Measurements from ENCODE around the gene RPL5.

RPL5 gene

DNA sequence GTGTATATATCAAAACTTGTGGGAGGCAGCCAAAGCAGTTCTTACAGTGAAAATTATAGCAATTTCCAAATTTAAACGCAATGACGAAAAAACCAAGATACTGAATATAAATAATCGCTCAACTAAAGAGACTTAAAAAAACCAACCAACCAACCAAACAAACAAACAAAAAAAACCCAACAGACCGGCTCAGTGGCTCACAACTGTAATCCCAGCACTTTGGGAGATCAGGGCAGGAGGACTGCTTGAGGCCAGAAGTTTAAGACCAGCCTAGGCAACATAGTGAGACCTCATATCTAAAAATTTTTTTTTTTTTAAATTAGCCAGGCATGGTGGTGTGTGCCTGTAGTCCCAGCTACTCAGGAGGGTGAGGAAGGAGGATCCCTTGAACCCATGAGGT is 23.4 kb downstream of the RPL5 start:
- no peak for DNase-seq (ENCODE audit: low read depth, low spot score)

DNA sequence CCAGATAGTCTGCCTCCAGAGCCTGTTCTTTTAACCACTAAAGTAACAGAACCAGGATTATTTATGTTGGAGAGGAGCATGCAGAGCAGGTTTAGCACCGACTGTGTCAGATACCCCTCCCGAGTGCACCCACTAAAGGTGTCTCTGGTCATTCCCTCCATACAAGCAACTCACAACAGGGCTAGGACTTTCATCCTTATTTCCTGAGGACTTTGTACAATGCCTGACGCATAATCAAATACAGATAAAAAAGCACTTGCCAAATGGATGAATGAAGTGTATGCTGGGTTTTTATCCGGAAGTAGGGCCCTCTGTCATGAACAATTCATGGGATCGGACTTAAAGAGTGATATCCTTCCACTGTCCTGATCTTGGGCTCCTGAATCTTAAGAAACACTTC is 26.0 kb downstream of the RPL5 start:
- DNase-seq (ENCODE audit: low read depth, low spot score) = no peak

DNA sequence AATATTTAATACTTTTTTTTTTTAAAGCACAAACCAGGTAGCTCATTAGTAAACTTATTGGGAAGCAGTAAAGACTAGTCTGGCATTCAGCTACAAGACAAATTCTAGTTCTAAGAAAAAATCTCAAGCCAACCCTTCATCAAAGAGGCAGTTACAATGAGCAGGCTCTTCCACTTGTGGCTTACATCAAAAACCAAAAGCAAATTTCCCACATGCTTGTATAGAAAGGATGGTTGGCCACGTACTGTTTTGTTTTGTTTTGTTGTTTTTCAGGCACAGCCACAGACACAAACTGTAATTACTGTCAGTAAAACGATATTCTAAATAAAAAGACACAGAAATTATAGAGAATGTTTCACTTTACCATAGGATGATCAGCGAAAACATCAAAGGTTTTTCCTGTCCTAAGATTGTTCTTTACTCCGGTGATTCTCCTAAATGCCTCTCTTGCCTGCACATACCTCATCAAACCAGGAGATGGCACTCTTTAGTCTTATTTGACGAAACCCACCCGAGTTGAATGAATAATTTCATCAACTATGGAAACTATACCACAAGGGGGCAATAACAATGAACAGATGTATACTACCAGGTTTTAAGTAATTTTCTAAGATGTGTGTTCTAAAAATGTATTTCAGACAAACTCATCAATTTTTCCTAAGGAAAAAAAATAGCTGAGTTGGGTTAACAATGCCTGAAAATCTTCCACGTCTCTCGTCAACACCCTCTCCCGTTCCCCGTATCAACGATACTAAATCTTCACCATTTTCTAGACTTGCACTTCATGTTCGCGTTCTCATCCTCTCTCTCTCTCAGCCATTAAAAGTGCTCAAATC is 26.9 kb downstream of the RPL5 start:
- DNase-seq (ENCODE audit: low read depth, low spot score) = peak; percentile 84

DNA sequence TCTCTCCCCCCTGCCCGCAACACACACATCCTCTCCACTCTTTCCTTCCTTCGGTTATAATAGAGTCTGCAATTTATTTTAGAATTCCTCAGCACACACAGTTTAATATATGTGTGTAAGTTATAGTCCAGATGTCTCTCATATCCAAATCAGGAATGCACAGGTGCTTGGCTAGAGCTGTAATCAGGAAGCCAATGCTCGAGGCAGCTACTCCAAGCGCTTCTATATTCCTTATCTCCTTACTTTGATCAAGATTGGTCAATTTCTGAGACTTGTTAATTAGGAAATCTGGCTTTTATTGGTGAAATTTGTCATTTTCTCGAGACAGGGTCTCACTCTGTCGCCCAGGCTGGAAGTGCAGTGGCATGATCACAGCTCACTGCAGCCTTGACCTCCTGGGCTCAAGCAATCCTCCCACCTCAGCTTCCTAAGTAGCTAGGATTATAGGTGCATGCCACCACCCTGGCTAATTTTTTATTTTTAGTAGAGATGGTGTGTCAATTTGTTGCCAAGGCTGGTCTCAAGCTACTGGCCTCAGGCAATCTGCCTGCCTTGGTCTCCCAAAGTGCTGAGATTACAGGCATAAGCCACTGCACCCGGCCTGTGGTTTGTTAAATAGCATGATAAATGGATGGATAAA is 27.7 kb downstream of the RPL5 start:
- no peak for DNase-seq (ENCODE audit: low read depth, low spot score)

DNA sequence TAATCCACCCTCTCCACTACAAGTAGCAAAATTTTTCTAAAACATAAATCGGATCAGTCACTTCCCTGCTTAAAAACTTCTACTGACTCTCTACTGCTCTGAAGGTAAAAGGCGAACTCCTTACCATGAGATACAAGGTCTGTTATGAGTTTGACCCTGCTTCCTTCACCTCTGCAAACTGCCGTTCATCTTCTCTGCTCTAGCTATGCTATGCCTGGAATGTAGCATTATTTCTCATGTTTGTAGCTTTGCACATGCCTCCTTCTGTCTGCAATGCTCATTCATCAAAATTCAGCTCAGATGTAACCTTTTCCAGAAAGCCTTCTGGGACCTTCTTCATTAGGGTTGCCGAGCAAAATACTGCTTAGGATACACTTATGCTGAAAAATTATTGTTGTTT is 30.8 kb downstream of the RPL5 start:
- DNase-seq (ENCODE audit: low read depth, low spot score) = no peak

DNA sequence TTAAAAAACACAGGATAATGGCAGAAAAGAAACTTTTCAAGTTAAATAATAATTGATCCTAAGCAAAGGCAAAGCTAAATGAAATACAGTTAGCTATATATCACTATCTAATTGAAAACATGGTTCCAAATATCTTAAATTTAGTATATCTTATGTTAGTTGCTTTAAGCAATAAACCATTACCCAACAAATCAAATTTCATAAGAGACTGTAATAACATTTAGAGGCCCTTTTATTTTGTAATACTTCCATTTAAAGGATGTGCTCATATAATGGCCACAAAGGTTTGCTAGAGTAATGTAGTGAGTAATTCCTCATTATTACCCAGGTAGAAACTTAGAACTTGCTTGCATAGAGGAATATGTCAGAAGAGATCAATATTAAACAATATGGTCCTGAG is 32.3 kb downstream of the RPL5 start:
- DNase-seq (ENCODE audit: low read depth, low spot score) = no peak

DNA sequence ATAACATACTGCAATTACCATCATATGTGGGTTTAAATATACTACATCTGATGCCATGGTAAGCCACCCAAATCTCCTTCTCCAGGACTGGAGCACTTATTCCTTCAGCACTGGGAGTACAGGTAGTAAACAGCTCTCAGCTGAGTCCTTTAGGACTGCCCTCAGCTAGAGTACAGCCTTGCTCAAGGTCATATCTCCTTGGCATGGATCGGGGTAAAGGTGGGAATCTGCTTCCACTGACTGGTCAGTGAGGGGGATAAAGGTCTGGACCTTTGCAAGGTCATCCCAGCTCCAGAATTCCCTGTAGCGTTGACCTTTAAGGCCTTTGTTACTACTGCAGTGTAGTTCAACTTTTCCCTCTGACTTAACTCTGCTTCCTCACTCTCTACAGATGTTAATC is 38.8 kb downstream of the RPL5 start:
- DNase-seq (ENCODE audit: low read depth, low spot score) = no peak

DNA sequence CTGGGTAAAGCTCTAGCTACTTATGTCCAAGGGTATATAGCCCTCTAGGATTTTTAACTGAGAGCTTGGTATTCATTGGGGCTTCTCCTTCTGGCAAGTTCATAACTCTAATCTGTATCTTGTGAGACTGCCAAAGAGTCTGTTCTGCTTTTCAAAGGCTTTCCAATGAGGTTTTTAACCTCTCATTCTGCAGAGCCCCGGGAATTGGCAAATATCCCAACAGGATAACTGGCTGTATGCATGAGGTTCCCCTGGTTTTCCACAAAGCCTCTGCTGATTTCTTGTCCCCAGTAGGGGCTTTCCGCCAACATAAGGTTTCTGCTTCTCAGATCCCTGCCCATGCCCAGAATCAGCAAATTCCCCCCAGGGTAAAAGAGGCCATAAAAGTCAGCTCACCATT is 40.9 kb downstream of the RPL5 start:
- peak; percentile 47 for DNase-seq (ENCODE audit: low read depth, low spot score)

DNA sequence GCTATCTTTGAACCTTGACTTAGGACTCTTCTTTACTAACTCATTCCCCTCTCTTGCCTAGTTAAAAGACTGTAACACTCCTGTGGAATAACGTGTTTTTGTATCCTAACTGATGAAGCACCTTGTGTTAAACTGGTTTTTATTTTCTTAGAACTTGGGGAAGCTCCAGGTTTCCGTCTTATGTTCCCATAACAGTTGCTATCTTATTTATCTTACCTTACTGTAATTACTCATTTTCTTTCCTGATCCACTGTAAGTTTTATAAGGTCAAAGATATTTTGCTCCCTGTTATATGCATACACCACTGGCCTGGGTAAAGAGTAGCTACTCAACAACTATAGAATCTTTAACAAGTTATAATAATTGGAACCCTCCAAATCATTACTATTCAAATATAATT is 43.1 kb downstream of the RPL5 start:
- no peak for DNase-seq (ENCODE audit: low read depth, low spot score)

DNA sequence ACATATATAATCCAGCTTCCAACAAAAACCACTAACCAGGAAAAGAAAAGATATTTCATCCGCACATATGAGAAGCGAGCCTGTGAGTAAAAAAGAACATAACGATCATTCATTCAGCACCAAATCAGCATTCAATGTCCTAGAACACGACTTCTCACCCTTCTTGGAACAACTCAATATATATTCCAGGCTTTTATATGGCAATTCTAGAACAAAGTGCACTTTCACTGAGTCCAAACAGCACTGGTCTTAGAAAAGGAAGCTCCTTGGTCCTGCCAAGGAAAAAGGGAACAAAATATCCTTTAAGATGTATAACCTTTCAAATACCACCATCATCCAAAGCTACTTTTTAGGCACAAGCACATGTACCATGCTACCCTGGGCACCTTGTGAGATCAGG is 44.5 kb downstream of the RPL5 start:
- no peak for DNase-seq (ENCODE audit: low read depth, low spot score)

DNA sequence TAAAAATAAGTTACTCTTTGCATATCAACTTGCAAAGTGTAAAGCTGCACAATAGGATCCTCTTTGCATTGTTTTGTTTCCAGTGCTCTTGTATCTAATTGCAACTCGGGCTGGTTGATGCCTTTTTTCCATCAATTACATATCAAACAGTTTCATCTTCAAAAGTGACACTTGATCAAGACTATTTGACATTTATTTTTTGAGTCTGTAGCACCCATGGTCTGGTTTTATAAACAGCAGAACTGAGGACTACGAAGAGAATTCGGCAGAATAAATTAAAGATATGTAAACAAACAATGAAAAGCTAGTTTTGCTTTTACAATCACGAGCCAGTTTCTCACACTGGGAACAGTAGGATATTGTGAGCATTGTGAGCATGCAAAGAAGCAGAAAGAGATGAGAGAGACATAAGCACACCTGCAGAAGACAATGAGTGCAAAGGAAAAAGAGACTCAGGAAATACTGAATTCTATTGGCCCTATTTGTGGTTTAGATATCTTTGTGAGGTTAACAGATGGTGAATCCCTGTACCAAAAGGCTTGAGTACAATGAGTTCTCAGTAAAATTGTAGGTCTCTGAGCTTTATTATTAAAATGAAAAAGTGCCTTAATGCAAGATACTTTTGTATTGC is 45.4 kb downstream of the RPL5 start:
- no peak for DNase-seq (ENCODE audit: low read depth, low spot score)

DNA sequence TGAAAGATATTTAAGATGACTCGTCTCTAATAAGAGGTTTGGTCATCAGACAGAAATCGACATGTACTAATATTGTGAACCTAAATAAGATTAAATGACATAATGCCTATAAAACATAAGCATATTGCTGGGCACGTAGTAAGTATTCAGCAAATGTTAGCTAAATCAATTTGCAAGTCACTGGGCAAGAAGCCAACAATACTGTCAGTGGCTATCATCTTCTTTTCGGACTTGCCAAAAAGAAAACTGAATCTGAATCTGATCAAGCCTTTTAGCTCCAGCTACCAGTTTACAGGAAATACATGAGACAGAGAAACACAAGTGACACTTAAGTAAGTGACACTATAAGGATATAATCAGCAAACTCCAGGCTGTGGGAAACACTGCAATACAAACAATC is 46.0 kb downstream of the RPL5 start:
- no peak for DNase-seq (ENCODE audit: low read depth, low spot score)

DNA sequence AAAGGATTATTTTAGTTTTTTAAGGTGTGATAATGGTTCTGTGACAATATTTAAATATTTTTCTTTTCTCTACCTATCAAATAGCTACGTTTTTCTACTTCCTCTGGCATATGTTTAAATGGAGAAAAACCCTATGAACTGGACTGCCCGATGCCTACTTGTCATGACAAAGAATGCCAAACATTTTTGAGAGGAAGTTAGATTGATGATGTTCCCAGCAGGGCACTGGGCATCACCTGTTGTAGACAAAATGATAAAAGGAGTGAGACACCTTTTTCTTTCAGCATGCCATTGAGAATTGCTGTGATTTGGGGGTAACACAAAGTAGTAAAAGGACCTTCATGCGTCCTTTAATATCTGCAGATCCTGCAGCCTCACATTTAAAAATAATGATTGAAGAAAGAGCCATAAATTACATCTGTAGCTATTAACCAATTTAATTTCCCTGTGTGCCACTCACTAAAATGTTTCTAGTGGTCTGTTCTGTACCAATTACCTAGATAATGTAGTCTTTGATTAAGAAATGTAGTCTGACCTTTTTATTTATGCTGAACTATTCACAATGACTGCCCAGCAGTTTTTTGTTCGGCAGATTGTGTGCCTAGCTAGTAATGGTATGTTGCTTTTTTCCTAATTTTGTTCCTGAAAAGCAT is 47.6 kb downstream of the RPL5 start:
- no peak for DNase-seq (ENCODE audit: low read depth, low spot score)

DNA sequence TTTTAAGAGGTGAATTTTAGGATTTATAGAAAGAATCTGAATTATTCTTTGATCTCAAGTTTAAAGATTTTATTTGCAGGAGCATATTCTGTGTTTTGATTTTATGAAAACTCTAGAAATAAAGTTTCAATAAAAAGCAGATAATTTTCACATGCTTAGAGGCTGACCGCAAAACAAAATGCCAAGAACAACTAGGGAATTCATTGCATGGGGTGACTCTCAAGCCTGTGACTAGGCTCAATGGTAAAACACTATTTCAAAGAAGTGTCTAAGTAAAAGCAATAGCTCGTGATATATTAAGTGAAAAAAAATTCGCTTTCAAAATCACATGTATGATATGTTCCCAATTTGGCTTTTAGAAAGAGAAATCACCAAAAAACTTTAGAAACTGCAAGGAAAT is 49.6 kb downstream of the RPL5 start:
- DNase-seq (ENCODE audit: low read depth, low spot score) = no peak

DNA sequence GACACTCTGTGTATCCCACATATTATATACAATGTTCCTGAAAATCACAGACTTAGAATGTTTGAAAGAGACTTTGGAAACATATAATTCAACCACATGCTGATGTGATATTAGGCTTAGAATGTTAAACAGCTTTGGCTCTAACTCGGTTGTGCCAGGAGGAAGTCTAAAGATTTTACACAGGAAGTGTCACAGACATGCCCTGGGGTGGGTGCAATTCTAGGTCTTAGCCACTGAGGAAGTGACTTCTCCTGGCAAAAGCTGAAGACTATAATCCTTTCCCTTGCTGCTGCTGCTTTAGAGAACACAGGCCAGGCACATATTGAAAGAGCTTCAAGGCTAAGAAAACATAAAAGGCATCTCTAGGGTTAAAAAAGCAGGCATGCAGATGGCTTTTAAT is 51.0 kb downstream of the RPL5 start:
- DNase-seq (ENCODE audit: low read depth, low spot score) = no peak

DNA sequence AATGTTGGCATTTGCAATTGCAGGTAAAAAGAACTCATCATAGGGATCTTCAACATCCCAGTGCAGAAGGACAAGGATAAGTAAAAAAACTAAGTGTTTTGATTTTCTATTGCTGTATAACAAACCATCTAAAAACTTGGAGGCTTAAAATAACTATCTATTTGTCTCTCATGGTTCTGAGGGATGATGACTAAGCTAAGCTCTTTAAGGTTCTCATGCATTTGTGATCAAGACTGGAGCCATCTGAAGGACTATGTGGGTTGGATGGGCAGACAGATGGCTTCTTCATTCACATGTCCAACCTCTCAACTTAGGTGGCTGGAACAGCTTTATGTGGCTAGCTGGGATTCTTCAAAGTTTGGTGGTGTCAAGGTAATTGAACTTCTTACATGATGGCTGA is 51.5 kb downstream of the RPL5 start:
- no peak for DNase-seq (ENCODE audit: low read depth, low spot score)

DNA sequence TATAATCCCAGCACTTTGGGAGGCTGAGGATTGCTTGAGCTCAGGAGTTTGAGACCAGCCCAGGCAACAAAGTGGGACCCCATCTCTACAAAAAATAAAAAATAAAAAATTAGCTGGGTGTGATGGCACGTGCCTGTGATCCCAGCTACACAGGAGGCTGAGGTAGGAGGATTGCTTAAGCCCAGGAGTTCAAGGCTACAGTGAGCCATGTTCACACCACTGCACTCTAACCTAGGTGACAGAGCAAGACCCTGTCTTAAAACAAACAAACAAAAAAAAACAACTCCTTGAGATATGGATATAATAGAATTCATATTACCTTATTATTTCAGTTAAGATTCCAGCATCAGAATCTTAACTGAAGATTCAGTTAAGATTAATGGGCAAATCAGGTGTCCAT is 52.4 kb downstream of the RPL5 start:
- no peak for DNase-seq (ENCODE audit: low read depth, low spot score)

DNA sequence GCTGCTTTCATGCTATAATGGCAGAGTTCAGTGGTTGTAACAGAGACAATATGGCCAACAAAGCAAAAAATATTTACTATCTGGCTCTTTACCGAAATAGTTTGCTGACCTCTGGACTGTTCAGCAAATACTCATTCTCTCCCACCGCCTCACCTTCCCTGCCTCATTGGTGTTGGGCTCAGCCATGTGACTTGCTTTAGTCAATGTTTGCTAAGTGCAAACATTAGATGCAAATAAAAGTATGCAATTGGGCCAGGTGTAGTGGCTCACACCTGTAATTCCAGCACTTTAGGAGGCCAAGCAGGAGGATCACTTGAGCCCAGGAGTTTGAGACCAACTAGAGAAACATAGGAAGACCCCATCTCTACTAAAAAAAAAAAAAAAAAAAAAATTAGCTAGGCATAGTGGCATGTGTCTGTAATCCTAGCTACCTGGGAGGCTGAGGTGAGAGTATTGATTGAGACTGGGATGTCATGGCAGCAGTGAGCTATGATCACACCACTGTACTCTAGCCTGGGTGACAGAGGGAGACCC is 55.1 kb downstream of the RPL5 start:
- DNase-seq (ENCODE audit: low read depth, low spot score) = no peak

DNA sequence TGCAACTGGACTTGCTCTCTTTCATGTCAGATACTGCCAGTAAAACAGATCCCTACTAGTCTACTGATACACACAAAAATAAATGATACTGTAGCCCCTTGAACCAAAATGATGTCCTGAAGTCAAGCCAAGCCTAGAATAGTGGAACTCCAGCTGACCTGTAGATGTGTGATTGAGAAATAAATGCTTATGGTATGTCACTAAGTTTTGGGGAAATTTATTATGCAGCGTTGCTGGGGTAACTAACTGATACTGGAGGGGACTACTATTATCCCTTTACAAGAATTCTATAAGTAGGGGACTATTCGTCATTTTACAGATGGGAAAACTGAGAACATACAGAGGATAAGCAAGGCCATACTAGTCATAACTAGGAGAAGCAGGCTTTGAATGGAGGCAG is 55.6 kb downstream of the RPL5 start:
- no peak for DNase-seq (ENCODE audit: low read depth, low spot score)
